ENCODE data around the gene SUSD4. TPM values are rescaled to one million over a fixed set of nuclear protein-coding genes. Genes with fewer than 3 reads are reported as not detected.

SUSD4 gene
- total RNA-seq, 4 donors from 2014 or later, result 2.2 to 5.3 (median 2.5) TPM

DNA sequence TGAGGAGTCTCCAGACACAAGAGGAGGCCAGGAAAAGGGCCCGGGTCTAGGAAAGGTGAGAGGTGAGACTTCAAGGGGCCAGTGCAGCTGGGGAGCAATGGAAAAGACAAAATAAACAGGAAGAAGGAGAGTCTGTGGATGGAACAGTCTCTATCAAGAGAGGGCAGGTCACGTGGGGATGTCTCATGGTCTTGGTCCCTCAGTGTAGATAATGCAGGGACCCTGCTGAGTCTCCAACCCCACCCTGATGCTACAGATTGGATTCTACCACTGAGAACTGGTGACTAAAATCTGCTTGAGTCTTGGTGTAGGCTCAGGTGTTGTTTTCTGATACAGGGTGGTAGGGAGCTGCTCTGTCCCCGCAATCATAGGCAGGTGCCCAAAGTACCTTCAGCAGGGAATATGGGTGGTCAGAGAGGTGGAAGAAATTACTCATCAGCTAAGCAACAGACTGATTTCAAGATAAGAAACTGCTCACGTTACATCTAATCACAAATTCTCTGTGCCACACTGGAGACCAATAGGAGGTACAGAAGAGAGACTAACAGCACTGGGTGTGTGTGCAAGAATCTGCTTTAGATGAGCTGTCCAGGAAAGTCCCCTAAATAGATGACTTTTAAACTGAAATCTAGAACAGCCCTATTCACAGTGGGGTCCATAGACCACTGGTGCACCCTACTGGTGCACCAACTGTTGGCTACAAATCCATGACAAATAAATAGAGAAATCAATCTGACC lies 119.4 kb downstream of the SUSD4 start:
- H3K9me3 ChIP-seq, result no peaks in the 10 kb centered on the region
- no peak for ATAC-seq

DNA sequence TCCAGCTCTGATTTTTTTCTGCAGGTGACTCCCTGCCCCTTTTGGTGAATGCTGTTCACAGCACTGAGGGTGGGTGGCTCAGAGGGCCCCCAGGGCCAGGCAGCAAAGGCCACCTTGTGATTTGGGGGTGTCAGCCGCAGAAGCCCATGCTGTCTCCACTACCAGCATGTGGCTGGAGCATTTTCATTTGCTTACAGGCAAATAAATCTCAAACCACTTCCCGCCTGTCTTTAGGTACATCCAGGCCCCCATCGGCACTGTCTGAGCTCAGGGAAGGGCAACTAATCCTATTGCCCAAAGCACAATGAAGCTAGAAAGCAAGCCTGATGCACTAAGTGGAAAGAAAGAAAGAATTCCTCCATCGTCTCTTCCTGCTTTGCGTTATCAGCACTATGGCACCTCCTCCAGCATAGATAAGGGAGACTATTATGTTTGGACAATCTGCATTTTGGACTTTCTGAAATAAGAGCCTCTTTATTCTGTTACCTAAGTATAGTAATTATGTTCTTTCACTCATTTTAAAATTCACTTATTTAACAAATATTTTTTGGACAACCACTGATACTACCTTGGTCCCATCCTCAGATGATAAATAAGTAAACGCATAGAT lies 120.4 kb downstream of the SUSD4 start:
- no peaks in the 10 kb centered on the region for H3K27me3 ChIP-seq
- H3K4me3 ChIP-seq, result no peak overlapping the region
- WGBS, 2 donors (ENCODE audit: low coverage in 1 of 2), result 77 to 85% methylated on average over 6 of the region's 6 CpGs
- H3K4me1 ChIP-seq, result no peaks in the 10 kb centered on the region
- no peak overlapping the region for H3K27ac ChIP-seq
- no peaks in the 10 kb centered on the region for H3K9me3 ChIP-seq
- no peak for TF ChIP-seq POLR2AphosphoS5 (IDR thresholded peaks at IDR 0.05)
- TF ChIP-seq, protein P1, sequence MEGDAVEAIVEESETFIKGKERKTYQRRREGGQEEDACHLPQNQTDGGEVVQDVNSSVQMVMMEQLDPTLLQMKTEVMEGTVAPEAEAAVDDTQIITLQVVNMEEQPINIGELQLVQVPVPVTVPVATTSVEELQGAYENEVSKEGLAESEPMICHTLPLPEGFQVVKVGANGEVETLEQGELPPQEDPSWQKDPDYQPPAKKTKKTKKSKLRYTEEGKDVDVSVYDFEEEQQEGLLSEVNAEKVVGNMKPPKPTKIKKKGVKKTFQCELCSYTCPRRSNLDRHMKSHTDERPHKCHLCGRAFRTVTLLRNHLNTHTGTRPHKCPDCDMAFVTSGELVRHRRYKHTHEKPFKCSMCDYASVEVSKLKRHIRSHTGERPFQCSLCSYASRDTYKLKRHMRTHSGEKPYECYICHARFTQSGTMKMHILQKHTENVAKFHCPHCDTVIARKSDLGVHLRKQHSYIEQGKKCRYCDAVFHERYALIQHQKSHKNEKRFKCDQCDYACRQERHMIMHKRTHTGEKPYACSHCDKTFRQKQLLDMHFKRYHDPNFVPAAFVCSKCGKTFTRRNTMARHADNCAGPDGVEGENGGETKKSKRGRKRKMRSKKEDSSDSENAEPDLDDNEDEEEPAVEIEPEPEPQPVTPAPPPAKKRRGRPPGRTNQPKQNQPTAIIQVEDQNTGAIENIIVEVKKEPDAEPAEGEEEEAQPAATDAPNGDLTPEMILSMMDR (IDR thresholded peaks at IDR 0.05), result no peak
- TF ChIP-seq POLR2A (IDR thresholded peaks at IDR 0.05), result no peak
- TF ChIP-seq EP300 (IDR thresholded peaks at IDR 0.05), result no peak
- ATAC-seq, result no peak
- H3K36me3 ChIP-seq, result no peaks in the 10 kb centered on the region

More for the DNA sequence above, 119.4 kb downstream of the SUSD4 start:
- Histone ChIP-seq H3K27me3 (no peaks in the 10 kb centered on the region), H3K27ac (no peak overlapping the region), H3K36me3 (no peaks in the 10 kb centered on the region), H3K4me3 (no peak overlapping the region), H3K4me1 (no peaks in the 10 kb centered on the region)
- TF ChIP-seq, protein P1 (IDR thresholded peaks at IDR 0.05), result peak in 1 of 4 experiments; percentile 24
- no peak for TF ChIP-seq POLR2AphosphoS5 (IDR thresholded peaks at IDR 0.05)
- 58 to 77% methylated on average over 3 to 4 of the region's 4 CpGs for WGBS, 2 donors (ENCODE audit: low coverage in 1 of 2)

DNA sequence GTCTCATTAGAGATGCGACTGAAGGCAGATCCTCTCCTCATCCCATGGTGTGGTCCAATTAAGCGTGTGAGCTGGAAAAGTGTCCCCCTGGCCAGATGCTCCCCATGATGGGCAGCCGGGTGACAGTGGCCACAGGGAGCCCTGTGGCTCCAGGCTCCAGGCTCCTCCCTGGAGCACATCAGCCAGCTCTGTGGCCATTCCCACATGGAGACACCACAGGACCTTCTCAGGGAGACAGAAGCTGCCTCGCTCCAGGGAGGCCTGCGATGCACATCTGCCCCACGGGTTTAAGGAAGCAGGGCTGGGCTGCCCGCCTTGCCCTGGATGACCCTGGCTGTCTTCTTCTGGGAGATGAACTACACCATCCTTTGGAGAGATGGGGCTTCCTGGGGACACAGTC lies 121.0 kb downstream of the SUSD4 start:
- H3K36me3 ChIP-seq, result no peaks in the 10 kb centered on the region
- no CpG with 5 or more reads among the region's 7 CpGs for WGBS, 2 donors (ENCODE audit: low coverage in 1 of 2)
- no peaks in the 10 kb centered on the region for H3K27me3 ChIP-seq
- no peak overlapping the region for H3K27ac ChIP-seq
- H3K4me1 ChIP-seq, result no peaks in the 10 kb centered on the region
- no peak for ATAC-seq
- H3K9me3 ChIP-seq, result no peaks in the 10 kb centered on the region
- TF ChIP-seq POLR2A (IDR thresholded peaks at IDR 0.05) (no peak), EP300 (IDR thresholded peaks at IDR 0.05) (no peak), POLR2AphosphoS5 (IDR thresholded peaks at IDR 0.05) (no peak)
- TF ChIP-seq, protein P1 (IDR thresholded peaks at IDR 0.05), result no peak
- H3K4me3 ChIP-seq, result no peak overlapping the region

DNA sequence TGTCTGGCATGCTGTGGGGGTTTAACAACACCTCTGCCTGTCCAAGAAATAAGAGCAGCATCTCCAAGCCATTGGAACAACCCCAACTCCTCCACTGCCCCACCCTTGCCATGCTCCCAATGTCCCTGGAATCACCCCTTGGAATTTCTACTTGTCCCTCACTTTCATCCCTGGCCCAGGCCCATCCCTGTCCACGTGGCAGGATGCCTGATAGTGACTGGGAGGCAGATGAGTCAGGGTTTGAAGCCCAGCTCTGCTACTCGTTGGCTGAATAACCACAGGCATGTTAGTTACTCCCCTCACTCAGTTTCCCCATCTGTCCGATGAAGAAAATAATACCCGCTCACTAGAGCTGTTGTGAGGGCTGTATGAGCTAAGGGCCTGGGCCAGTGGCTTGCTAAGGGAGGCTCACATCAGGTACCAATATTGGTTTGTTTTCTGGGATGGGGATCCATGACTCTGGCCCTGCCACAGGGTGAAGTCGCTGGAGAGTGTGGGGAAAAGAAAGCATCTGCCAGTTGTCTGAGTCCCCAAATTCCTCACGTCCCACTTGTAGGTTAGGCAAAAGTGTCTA lies 121.5 kb downstream of the SUSD4 start:
- TF ChIP-seq POLR2AphosphoS5 (IDR thresholded peaks at IDR 0.05) (no peak), EP300 (IDR thresholded peaks at IDR 0.05) (no peak), POLR2A (IDR thresholded peaks at IDR 0.05) (no peak)
- TF ChIP-seq, protein P1 (IDR thresholded peaks at IDR 0.05), result no peak
- no peaks in the 10 kb centered on the region for H3K4me1 ChIP-seq
- WGBS, 2 donors (ENCODE audit: low coverage in 1 of 2), result 69% methylated on average over 4 of the region's 6 CpGs; no CpG with 5 or more reads in 1 of the 2 donors
- H3K36me3 ChIP-seq, result no peaks in the 10 kb centered on the region
- no peak overlapping the region for H3K4me3 ChIP-seq
- no peaks in the 10 kb centered on the region for H3K27me3 ChIP-seq
- ATAC-seq, result no peak
- H3K9me3 ChIP-seq, result peaks cover 0 to 2% (median 0%) of the 10 kb centered on the region in 3 donors
- no peak overlapping the region for H3K27ac ChIP-seq

Measured in gastroesophageal sphincter (tissue), 4 donors.